Right cardiac atrium (tissue), 5 donors: ENCODE measurements around the gene RSBN1. TPM values are rescaled to one million over a fixed set of nuclear protein-coding genes. Genes with fewer than 3 reads are reported as not detected.
"Not testable (repeated sequence)": the region's sequence is repeated elsewhere in the genome, so short reads cannot be mapped to it uniquely, and the experiment has no call there.

Experiments
- ATAC-seq, 2 donors: fragments of 200-7000 bp; cut with Tn5 transposase; one replicate each; pipeline versions ENCODE4 v1.8.0 to v1.9.1; 2020; ENCODE audit warnings: moderate library complexity in 2 of 2, mild to moderate bottlenecking in 1 of 2
- DNase-seq, 3 donors: peaks; one replicate each; pipeline ENCODE4 v3.0.0-alpha.2; 2020
- H3K27ac ChIP-seq: one replicate; pipeline ENCODE4 v1.5.1; 2013; ENCODE audit warnings: mild to moderate bottlenecking, low read length, control low read depth, moderate library complexity
- H3K27me3 ChIP-seq: one replicate; pipeline ENCODE4 v1.6.1; 2013; ENCODE audit not compliant: control insufficient read depth, insufficient read depth
- H3K4me1 ChIP-seq: one replicate; pipeline ENCODE4 v1.6.1; 2013; ENCODE audit warnings: low read length; ENCODE audit not compliant: control insufficient read depth, insufficient read depth
- H3K4me3 ChIP-seq: one replicate; pipeline ENCODE4 v1.5.1; 2013; ENCODE audit warnings: low read length, control low read depth
- H3K9me3 ChIP-seq: one replicate; pipeline ENCODE4 v1.6.1; 2013; ENCODE audit warnings: low read length; ENCODE audit not compliant: control insufficient read depth
- WGBS: extraction: QIAGEN DNeasy Blood & Tissue Kit; methylation state at CpG from one replicate; pipeline ENCODE4 v1.1.7; 2013; 5-methylcytosine and 5-hydroxymethylcytosine counted together
- intact Hi-C, 4 donors: fragments of 100-400 bp; cut with DNase I; formaldehyde crosslinking; loops; one replicate each; pipeline versions ENCODE4 v1.11.0 to v1.14.0; 2022 to 2023
- polyA plus RNA-seq: library from polyadenylated mRNA; stranded (reverse); fragments of 200-250 nt; gene quantifications from one replicate; pipeline ENCODE4 v1.2.3, GENCODE V29; 2013
- total RNA-seq, 4 donors: library from RNA; stranded (reverse); fragmentation: NEBNext Ultra II Directional; extraction: Animal tissue kit (Norgen Biotek cat#: 25700); gene quantifications; one replicate each; pipeline ENCODE4 v1.2.1, GENCODE V29; 2021
- donor health status: healthy with polysubstance abuse.
- donor health status: DM: no; HTN: yes; CAD: no.
- donor health status: DM: no; HTN: no; CAD: no.
- donor health status: DM: no; HTN: yes; CAD: no; lungs with severe emphysema.
- donor health status: DM: yes; HTN: yes; CAD: no.

Gene RSBN1
- total and polyA plus RNA-seq, 5 donors = 3.8 to 15.2 (median 12.8) TPM

DNA sequence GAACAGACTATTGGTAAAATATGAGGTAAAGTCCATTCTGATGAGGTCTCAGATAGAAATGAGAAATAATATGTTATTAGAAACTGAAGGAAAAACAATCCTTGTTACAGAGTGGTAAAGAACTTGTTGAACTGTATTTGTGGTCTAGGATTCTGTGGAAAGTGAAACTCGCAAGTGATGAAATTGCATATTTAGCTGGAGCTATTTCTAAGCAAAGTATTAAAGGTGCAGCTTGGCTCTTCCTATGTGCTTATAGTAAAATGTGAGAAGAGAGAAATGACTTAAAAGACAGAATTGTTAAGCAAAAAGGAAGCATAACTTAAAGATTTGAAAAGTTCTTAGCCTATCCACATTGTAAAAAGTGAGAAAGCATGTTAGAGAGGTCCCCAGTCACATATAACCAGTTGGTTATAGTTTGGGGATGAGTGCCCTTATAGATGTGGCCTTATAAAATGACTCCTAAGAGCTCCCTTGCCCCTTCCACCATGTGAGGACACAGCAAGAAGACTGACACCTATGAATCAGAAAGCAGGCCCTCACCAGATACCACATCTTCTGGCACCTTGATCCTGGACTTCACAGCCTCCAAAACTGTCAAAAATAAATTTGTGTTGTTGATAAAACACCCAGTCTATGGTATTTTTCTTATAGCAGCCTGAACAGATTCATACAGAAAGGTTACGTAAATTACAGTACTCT is 77.8 kb downstream of the RSBN1 start:
- 94% methylated on average over 2 of the region's 2 CpGs for WGBS
- H3K27ac ChIP-seq = no peak overlapping the region
- ATAC-seq (no peak), DNase-seq (no peak)
- no peak overlapping the region for H3K4me3 ChIP-seq
- H3K4me1 ChIP-seq = no peaks in the 10 kb centered on the region
- H3K9me3 ChIP-seq = no peaks in the 10 kb centered on the region
- H3K27me3 ChIP-seq = no peaks in the 10 kb centered on the region
- intact Hi-C loops = no loop called here

DNA sequence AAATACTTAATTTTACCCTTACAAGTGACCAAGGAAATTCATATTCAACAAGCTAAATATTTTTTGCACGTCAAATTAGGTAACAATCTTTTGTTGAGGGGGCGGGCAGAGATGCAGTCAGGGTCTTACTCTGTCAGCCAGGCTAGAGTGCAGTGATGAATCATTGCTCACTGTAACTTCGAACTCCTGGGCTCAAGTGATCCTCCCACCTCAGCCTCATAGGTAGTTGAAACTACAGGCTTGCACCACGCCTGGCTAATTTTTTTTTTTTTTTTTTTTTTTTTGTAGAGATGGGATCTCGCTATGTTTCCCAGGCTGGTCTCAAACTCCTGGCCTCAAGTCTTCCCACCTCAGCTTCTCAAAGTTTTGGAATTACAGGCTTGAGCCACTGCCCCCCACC is 79.5 kb downstream of the RSBN1 start:
- 93% methylated on average over 5 of the region's 5 CpGs for WGBS
- no peaks in the 10 kb centered on the region for H3K4me1 ChIP-seq
- ATAC-seq (no peak), DNase-seq (no peak)
- H3K9me3 ChIP-seq = no peaks in the 10 kb centered on the region
- H3K4me3 ChIP-seq = no peak overlapping the region
- intact Hi-C loops = no loop called here
- H3K27me3 ChIP-seq = no peaks in the 10 kb centered on the region
- H3K27ac ChIP-seq = no peak overlapping the region

DNA sequence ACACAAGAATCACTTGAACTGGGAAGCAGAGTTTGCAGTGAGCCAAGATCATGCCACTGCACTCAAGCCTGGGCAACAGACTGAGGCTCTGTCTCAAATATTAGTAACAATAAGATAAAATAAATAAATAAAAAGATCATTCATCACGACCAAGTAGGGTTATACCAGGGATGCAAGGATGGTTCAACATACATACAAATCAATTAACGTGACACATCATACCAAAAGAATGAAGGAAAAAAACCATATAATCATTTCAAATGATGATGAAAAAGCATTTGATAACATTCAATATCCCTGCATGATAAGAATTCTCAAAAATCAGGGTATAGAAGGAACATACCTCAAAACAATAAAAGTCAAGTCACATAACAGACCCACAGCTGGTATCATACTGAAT is 91.3 kb downstream of the RSBN1 start:
- ATAC-seq (no peak), DNase-seq (no peak)
- Histone ChIP-seq H3K27ac (no peak overlapping the region), H3K9me3 (no peaks in the 10 kb centered on the region), H3K27me3 (no peaks in the 10 kb centered on the region), H3K4me3 (no peak overlapping the region), H3K4me1 (no peaks in the 10 kb centered on the region)
- intact Hi-C loops = no loop called here
- 100% methylated on average over 2 of the region's 2 CpGs for WGBS

DNA sequence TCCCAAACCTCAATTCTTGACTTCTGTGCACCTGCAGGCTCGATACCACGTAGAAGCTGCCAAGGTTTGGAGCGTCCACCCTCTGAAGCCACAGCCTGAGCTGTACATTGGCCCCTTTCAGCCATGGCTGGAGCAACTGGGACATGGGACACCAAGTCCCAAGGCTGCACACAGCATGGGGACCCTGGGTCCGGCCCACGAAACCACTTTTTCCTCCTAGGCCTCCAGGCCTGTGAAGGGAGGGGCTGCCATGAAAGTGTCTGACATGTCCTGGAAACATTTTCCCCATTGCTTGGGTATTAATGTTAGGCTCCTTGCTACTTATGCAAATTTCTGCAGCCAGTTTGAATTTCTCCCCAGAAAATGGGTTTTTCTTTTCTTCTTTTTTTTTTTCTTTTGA is 93.7 kb downstream of the RSBN1 start:
- H3K4me1 ChIP-seq, ATAC-seq, intact Hi-C loops, H3K4me3 ChIP-seq, H3K9me3 ChIP-seq, H3K27me3 ChIP-seq, DNase-seq, H3K27ac ChIP-seq: not testable (repeated sequence)
- WGBS = 97% methylated on average over 5 of the region's 5 CpGs

DNA sequence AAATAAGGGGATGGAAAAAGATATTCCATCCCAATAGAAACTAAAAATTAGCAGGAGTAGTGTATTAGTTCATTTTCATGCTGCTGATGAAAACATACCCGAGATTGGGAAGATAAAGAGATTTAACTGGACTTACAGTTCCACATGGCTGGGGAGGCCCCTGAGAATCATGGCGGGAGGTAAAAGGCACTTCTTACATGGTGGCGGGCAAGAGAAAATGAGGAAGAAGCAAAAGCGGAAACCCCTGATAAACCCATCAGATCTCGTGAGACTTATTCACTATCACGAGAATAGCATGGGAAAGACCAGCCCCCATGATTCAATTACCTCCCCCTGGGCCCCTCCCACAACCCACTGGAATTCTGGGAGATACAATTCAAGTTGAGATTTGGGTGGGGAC is 94.8 kb downstream of the RSBN1 start:
- over 99% methylated on average over 6 of the region's 6 CpGs for WGBS
- not testable (repeated sequence) for H3K27ac ChIP-seq

DNA sequence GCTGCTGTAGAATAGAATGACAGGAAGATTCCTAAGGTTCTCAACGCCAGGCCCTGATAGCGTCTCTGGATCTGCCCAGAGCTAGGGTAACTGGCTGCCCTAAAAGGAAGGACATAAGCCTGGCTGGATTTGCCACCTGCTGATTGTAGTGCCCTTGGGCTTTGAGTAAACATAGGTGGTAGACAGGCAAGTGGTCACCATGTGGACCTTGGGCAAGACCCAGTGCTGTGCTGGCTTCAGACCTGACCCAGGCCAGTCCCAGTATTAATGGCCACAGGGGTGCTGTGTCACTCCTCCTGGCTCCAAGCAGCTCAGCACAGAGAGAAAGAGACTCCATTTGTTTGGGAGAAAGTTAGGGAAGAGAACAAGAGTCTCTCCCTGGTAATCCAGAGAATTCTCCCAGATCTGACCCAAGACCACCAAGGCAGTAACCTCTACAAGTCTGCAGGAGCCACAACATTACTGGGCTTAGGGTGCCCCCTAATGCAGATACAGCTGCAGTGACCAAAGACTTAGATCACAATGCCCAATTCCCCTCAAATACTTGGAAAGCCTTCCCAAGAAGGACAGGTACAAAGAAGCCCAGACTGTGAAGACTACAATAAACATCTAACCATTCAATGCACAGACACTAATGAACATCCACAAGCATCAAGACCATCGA is 97.5 kb downstream of the RSBN1 start:
- intact Hi-C loops = no loop called here
- WGBS = 94% methylated on average over 3 of the region's 3 CpGs
- Histone ChIP-seq H3K27me3 (no peaks in the 10 kb centered on the region), H3K9me3 (no peaks in the 10 kb centered on the region), H3K27ac (no peak overlapping the region), H3K4me1 (no peaks in the 10 kb centered on the region), H3K4me3 (no peak overlapping the region)
- ATAC-seq = no peak
- DNase-seq = no peak

More for the DNA sequence above, 94.8 kb downstream of the RSBN1 start:
- DNase-seq, H3K27me3 ChIP-seq, H3K4me1 ChIP-seq, H3K4me3 ChIP-seq, H3K9me3 ChIP-seq, ATAC-seq, intact Hi-C loops: not testable (repeated sequence)

Other genes with a start within 250 kb of the RSBN1 start
- 1 to 10 TPM; 7.3 to 9.3 (median 9.0) TPM for gene PHTF1, start 53.0 kb downstream of the RSBN1 start, total RNA-seq
- gene PHTF1, start 53.0 kb downstream of the RSBN1 start, polyA plus RNA-seq = 4.5 TPM
- gene PTPN22, start 59.2 kb upstream of the RSBN1 start, total RNA-seq = 1 to 10 TPM; 1.1 to 1.6 (median 1.4) TPM
- 0.48 TPM for gene PTPN22, start 59.2 kb upstream of the RSBN1 start, polyA plus RNA-seq
- gene BCL2L15, start 75.1 kb upstream of the RSBN1 start, total RNA-seq = under 1 TPM; 0.15 to 0.89 (median 0.36) TPM
- 0.09 TPM for gene BCL2L15, start 75.1 kb upstream of the RSBN1 start, polyA plus RNA-seq
- gene AP4B1, start 92.3 kb upstream of the RSBN1 start, total RNA-seq = 10 to 100 TPM; 11.0 to 16.7 (median 15.8) TPM
- 8.9 TPM for gene AP4B1, start 92.3 kb upstream of the RSBN1 start, polyA plus RNA-seq
- 1 to 10 TPM; 2.3 to 3.4 (median 2.6) TPM for gene DCLRE1B, start 92.8 kb upstream of the RSBN1 start, total RNA-seq
- gene DCLRE1B, start 92.8 kb upstream of the RSBN1 start, polyA plus RNA-seq = 0.97 TPM
- 10 to 100 TPM; 56.1 to 98.7 (median 62.8) TPM for gene HIPK1, start 116.8 kb upstream of the RSBN1 start, total RNA-seq
- gene HIPK1, start 116.8 kb upstream of the RSBN1 start, polyA plus RNA-seq = 14.4 TPM
- gene OLFML3, start 167.0 kb upstream of the RSBN1 start, total RNA-seq = 10 to 100 TPM; 25.8 to 33.9 (median 31.6) TPM
- gene OLFML3, start 167.0 kb upstream of the RSBN1 start, polyA plus RNA-seq = 27.5 TPM